H1 (cell line): ENCODE results near the gene MINPP1. TPM values are rescaled to one million over a fixed set of nuclear protein-coding genes. Genes with fewer than 3 reads are reported as not detected.

Experiments used
- CHD1 ChIP-seq: IDR thresholded peaks from 2 replicates; pipeline ENCODE4 v1.6.1; 2012; ENCODE audit warnings: low read depth, low read length, improper control_type of control experiment
- CHD2 ChIP-seq: IDR thresholded peaks from 2 replicates; pipeline ENCODE4 v1.6.1; 2012; ENCODE audit warnings: low read length, improper control_type of control experiment
- EP300 ChIP-seq, 2 experiments: IDR thresholded peaks; 1 replicate in 1 of 2; 2 replicates in 1 of 2; pipeline ENCODE4 v1.6.1; 2011 to 2012; ENCODE audit warnings: low read depth in 2 of 2, low read length in 2 of 2, mild to moderate bottlenecking in 2 of 2, borderline replicate concordance in 1 of 2, inconsistent platforms in 1 of 2, moderate library complexity in 1 of 2
- FOSL1 ChIP-seq: IDR thresholded peaks from 2 replicates; pipeline ENCODE4 v1.6.1; 2011; ENCODE audit warnings: mild to moderate bottlenecking, low read depth, low read length, moderate library complexity; ENCODE audit not compliant: insufficient read depth
- TEAD4 ChIP-seq: IDR thresholded peaks from 2 replicates; pipeline ENCODE4 v1.6.1; 2012; ENCODE audit warnings: low read depth, low read length, inconsistent platforms, mixed read lengths
- polyA plus RNA-seq, 7 experiments: library from polyadenylated mRNA; depleted of rRNA in 3 of 7; stranded (reverse) in 5 of 7; unstranded in 2 of 7; fragments of >200 nt in 5 of 7; fragments of 200-250 nt in 2 of 7; gene quantifications; 1 replicate in 5 of 7; 2 replicates in 1 of 7; 4 replicates in 1 of 7; pipeline versions ENCODE4 v1.2.1 to v1.2.3, GENCODE V29; 2011 to 2013; ENCODE audit warnings: missing spikeins in 2 of 7, mixed read lengths in 2 of 7
- total RNA-seq: library from RNA; stranded (reverse); fragmentation: NEBNext Ultra II Directional; extraction: Animal tissue kit (Norgen Biotek cat#: 25700); gene quantifications from 2 replicates; pipeline ENCODE4 v1.2.1, GENCODE V29; 2021

MINPP1 gene
- total and polyA plus RNA-seq, 2 of the 8 experiments (the other 6 are each of a cell fraction or from before 2014, with no cell fraction given): 13.6 to 27.2 TPM

DNA sequence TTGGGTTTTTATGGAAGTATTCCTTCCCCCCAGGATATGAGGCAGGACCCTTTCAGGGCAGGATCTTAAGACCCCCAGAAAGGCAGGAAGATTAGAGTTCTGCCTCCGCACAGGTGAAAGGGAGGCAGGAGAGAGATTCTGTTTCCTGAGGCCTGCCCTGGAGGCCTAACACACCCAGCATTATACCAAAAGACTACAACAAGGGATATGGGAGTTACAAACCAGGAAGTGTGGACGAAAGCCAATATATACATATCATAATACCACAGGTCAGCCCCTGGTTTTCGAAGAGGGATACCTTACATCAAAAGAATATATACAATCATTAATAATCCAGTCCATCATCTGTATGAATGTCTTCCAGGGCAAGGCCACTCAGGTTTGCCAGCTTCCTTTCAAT is 14.2 kb downstream of the MINPP1 start (continued):
- TF ChIP-seq CHD2: no peak
- no peak for TF ChIP-seq CHD1
- no peak for TF ChIP-seq EP300 (IDR thresholded peaks at IDR 0.05; ENCODE audit: borderline replicate concordance in 1 of 2, low read depth in 2 of 2, low read length in 2 of 2)
- no peak for TF ChIP-seq FOSL1
- no peak for TF ChIP-seq TEAD4
